HG03039 (cell line): ENCODE results near the gene ANKRD23.
"Not testable (repeated sequence)": the region's sequence is repeated elsewhere in the genome, so short reads cannot be mapped to it uniquely, and the experiment has no call there.

ENCODE experiments used
- ATAC-seq: cut with Tn5 transposase; IDR thresholded peaks from one replicate; pipeline ENCODE4 v1.9.1; 2021; ENCODE audit warnings: mild to moderate bottlenecking, moderate library complexity; ENCODE audit not compliant: unreplicated experiment

ANKRD23 gene

GRCh38 chr2:96819128-96819875 is 24.5 kb downstream of the ANKRD23 start:
- ATAC-seq = no peak

- no peak for ATAC-seq
These were observed 25.9 kb downstream of the ANKRD23 start for GRCh38 chr2:96817882-96818281.

DNA sequence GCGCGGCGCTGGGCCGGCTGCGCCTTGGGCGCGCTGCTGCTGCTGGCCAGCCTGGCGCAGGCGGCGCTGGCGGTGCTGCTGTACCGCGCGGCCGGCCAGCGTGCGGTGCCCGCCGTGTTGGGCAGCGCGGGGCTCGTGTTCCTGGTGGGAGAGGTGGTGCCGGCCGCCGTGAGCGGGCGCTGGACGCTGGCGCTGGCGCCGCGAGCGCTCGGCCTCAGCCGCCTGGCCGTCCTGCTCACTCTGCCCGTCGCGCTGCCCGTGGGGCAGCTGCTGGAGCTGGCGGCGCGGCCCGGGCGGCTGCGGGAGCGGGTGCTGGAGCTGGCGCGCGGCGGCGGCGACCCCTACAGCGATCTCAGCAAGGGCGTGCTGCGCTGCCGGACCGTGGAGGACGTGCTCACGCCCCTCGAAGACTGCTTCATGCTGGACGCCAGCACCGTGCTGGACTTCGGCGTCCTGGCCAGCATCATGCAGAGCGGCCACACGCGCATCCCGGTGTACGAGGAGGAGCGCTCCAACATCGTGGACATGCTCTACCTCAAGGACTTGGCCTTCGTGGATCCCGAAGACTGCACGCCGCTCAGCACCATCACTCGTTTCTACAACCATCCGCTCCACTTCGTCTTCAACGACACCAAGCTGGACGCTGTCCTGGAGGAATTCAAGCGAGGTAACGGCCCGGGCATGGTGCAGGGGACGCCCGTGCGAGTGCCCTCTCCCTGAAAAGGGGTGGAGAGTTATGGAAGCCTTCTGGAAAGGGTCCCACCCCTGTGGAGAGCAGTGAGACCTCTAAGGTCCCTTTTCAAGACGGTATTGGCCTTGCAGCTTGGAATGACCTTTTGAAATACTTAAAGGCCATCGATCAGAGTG is 26.8 kb downstream of the ANKRD23 start:
- ATAC-seq = no peak

DNA sequence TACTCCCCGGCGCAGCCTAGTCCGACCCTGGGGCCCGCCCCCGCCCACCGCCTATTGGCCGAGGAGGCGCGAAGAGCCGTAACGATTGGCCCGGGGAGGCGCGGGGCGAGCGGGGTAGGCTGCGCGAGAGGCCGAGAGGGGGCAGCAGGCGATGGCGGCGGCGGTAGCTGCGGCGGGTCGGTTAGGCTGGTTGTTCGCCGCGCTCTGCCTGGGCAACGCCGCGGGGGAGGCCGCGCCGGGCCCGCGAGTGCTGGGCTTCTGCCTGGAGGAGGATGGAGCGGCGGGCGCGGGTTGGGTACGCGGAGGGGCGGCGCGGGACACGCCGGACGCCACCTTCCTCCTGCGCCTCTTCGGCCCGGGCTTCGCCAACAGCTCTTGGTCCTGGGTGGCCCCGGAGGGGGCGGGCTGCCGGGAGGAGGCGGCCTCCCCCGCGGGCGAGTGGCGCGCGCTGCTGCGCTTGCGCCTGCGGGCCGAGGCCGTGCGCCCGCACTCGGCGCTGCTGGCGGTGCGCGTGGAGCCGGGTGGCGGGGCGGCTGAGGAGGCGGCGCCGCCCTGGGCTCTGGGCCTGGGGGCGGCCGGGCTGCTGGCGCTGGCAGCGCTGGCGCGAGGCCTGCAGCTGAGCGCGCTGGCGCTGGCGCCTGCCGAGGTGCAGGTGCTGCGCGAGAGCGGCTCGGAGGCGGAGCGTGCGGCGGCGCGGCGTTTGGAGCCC is 27.5 kb downstream of the ANKRD23 start, which contains the start of gene CNNM3:
Gene CNNM3, plus strand, starts transcription at position 142 of the 709 bp plus-strand sequence. Its CDS starts 10 bp downstream, at position 152.
- peak; percentile 88 for ATAC-seq

DNA sequence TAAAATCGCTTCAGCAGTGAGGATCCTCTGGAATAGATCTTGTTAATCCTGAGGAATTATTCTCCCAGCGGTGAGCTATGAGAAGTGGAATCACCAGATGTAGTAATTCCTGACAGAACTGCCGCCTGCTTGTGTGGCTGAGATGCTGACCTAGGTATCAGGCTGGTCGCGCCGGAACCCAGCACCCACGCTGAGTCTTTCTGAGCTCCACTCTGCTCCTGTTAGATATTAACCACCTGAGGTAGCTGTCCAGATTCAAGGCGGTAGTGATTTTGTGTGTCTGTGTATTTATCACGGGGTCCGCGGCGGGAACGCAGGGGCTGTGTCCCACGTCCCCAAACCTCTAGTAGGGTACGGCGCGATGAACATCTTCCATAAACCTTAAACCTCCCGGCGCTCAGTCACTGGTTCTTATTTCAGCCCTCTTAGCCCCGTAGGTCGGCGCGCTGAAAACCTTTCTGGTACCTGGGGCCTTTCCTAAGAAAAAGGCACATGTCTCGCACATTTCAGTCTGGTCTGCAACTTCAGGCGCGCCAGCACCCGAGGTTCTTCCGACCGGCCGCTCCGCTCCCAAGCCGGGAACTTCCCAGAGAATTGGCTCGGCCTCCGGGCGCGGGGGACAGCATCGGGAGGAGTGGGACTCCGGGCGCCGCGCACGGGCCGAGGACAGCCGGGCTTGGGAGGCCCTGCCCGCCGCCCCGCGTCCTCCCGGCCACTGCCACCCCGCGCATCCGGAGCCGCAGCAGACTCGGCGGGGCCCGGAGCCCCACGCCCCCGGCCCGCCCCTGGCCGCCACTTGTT is 28.3 kb downstream of the ANKRD23 start:
- ATAC-seq = no peak

DNA sequence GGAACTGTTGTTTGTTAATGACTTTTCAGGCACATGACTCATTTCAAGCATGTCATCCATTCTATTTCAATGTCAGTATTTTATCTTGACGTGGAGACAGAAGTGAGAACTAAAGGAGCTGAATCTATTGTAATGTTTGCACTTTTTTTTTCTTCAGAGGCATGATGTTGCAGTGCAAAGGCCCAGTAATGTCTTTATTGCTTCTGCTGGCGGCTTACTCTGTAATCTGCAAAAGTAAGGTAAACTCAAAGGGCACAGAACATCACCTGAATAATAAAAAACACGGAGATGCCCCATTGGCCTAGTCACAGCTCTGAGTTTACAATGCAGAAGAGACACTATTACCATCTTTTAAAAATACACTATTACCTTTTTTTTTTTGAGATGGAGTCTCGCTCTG is 30.2 kb downstream of the ANKRD23 start:
- ATAC-seq = no peak

DNA sequence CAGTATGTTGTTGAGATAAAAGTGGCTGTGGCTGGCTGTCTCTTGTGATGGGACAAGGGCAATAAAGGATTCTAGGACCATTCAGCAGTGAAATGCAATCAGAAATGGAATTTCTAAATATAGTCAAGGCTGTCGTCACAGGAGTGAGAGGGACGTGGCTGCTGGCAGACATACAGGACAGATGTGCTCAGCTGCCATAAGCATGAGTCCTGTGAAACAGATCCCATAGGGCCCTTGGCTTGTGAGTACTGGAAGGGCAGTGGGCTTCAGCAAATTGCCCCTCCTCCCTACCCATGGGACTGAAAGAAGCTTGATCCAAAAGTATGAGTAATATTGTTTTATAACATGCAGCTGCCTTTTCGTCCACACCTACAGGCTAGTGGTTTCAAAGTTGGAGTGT is 31.9 kb downstream of the ANKRD23 start:
- no peak for ATAC-seq

- ATAC-seq = no peak
These were observed 33.0 kb downstream of the ANKRD23 start for GRCh38 chr2:96810783-96811192.

DNA sequence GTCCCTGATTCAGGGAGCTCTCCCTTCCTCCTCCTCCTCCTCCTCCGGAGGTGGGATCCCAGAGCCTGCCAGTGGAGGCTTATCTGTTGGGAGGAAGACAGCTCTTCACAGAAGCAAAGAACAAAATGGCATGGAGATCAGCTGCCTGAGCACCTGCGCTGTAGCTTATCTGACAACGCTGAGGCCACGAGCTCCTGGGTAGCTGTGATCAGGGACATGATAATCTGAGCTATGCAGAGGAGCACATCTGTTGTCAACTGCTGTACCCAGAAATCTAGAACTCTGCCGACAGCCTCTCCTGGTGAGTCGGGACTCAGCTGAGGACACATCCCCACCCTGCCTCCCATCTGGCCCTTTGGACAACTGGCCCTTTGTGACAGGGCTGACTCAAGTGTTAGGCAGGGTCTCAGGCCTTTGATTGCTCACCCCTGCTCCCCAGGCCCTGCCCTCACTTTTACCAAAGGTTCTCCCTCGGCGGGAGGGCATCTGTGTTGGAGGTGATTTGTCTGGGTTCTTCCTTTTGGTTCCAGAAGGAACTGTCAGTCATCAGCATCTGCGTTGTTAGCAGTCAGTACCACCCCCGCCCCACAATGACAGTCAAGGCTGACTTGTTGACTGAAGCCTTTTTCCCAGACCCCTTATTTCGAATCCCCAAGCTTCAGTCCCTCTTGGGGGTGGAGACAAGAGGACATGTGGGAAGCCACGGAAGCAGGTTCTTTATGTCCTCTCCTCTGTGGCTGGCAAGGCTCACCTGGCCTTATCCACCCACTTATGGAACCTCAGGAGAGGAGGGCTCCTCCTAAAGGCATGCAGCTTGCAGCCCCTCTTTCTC is 33.7 kb downstream of the ANKRD23 start:
- ATAC-seq = no peak

GRCh38 chr2:96809216-96809882 is 34.5 kb downstream of the ANKRD23 start:
- no peak for ATAC-seq

- ATAC-seq = no peak
These were observed 35.5 kb downstream of the ANKRD23 start for GRCh38 chr2:96808176-96808837.

DNA sequence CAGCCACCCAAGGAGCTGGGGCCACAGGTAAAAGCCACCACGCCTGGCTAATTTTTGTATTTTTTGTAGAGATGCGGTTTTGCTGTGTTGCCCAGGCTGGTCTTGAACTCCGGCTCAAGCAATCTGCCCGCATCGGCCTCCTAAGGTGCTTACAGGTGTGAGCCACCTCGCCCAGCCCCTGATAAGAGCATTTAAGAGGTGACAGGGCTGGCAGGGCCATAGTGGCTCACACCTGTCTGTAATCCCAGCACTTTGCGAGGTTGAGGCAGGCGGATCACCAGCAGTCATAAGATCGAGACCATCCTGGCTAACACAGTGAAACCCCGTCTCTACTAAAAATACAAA is 36.7 kb downstream of the ANKRD23 start:
- ATAC-seq = no peak

DNA sequence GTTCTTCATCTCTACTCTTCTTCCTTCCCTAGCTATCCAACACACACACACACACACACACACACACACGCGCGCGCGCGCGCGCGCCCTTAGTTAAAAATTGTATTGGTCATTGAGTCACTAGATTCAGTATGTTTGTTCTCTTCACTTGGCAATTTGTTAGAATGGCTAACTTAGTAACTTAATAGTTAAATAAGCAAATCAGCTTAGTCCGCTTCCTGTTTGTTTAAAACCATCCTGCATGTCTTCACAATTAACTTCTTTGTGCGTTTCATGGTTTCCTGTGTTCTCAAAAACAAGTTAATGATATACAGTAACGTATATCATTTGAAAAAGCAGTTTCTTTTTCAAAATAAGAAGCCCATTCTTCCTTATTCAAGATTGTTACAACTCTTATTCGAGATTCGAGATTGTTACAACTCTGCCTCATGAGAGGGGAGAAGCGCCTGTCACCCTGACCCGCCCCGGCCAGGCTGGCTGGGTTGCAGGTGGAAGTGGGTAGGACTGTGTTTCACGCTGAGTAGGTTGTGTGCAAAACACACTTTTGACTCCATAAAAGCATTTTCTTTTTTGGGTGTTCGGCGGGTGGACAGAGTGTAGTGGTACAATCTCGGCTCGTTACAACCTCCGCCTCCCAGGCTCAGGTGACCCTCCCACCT is 37.2 kb downstream of the ANKRD23 start:
- ATAC-seq = no peak

GRCh38 chr2:96805946-96806345 is 37.9 kb downstream of the ANKRD23 start:
- ATAC-seq = not testable (repeated sequence)

DNA sequence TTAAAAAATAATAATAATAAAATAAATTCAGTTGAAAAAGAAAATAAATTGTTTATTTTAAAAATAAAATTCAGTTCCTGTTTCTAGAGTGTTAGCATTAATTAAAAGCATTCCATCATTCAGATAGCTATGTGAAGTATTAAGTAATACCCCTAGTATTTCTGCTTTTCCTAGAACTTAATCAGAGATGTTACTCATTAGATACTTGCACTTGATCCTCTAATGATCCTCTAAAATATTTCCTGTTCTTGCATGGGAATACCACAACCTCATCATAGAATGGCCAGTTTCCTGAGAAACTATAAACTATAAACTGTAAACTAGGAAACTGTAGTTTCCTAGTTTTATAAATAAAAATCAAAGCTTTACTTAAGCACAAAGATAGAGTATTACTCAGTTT is 38.8 kb downstream of the ANKRD23 start:
- ATAC-seq = no peak

- ATAC-seq = no peak
These were observed 41.1 kb downstream of the ANKRD23 start for GRCh38 chr2:96802721-96803120.

GRCh38 chr2:96801786-96802595 is 41.8 kb downstream of the ANKRD23 start:
- ATAC-seq = no peak
